Measurements from ENCODE around the gene TFB1M. TPM values are rescaled to one million over a fixed set of nuclear protein-coding genes. Genes with fewer than 3 reads are reported as not detected.

The TFB1M gene
- total and polyA plus RNA-seq, 9 of the 15 experiments (the other 6 are each of a cell fraction or from before 2014, with no cell fraction given) = 34.6 to 145 (median 40.4) TPM

DNA sequence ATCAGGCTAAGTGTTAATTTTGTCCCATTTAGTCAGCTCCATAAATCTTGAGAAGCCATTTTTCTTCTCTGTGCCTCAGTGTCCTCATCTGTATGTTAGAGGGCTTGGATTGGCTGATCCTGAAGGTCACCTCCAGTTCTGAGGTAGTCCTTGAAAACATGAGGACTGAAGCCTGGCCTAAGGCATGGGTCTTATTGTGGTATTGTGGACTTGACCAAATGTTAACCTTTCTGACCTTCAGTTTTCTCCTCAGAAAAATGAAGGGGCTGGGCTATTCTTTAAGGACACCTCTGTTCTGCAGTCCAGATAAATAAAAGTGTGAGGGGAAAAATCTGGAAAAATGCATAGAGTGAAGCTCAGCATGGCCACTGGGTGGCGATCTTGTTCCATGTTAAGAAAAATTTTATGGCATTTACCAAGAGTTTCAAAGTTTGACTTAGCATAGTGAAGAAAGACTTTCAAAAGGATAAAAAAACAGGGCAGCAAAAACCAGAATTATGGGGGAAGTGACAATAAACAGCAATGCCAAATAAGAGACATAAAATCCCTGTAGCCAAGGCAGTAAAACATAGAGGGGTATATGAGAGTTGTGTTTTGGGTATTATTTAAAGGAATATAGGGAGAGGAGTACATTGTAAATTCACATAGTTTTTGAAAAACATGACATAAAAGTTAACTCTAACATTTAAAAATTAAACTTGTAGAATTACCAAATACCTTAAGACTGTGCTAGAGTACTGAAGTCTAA lies 13.2 kb upstream of the TFB1M start:
- in situ Hi-C loops (cut with MboI) = no loop called here
- no peak overlapping the region for H3K9ac ChIP-seq (ENCODE audit: insufficient read depth in 1 of 2, low read depth in 2 of 2, low read length in 2 of 2)
- peak; percentile 95 for FAIRE-seq
- TF ChIP-seq ARNT (IDR thresholded peaks at IDR 0.05) = 0 out of 4 replicates have a peak, but pooled peaks of 1 of the 2 experiments have one; percentile 41
- TF ChIP-seq, protein P1, sequence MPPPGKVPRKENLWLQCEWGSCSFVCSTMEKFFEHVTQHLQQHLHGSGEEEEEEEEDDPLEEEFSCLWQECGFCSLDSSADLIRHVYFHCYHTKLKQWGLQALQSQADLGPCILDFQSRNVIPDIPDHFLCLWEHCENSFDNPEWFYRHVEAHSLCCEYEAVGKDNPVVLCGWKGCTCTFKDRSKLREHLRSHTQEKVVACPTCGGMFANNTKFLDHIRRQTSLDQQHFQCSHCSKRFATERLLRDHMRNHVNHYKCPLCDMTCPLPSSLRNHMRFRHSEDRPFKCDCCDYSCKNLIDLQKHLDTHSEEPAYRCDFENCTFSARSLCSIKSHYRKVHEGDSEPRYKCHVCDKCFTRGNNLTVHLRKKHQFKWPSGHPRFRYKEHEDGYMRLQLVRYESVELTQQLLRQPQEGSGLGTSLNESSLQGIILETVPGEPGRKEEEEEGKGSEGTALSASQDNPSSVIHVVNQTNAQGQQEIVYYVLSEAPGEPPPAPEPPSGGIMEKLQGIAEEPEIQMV (tag; conservative IDR thresholded peaks at IDR 0.05; ENCODE audit: low read depth) = no peak
- peak; percentile 23; the same call in 1 of the 2 replicates for TF ChIP-seq ESRRA (IDR thresholded peaks at IDR 0.05; ENCODE audit: borderline replicate concordance, low read depth)
- 0 out of 2 replicates have a peak, but pooled peaks have one; percentile 68 for TF ChIP-seq ARID2 (IDR thresholded peaks at IDR 0.05)
- TF ChIP-seq E2F6 (IDR thresholded peaks at IDR 0.05; ENCODE audit: borderline replicate concordance in 1 of 2, extremely low read depth in 1 of 2, insufficient read depth in 1 of 2, insufficient read length in 1 of 2, low read depth in 1 of 2, low read length in 1 of 2, poor library complexity in 1 of 2, severe bottlenecking in 1 of 2) = no peak
- peak; percentile 90 to 91 for TF ChIP-seq RAD21 (CRISPR knock-in tag; conservative IDR thresholded peaks at IDR 0.05 in 1 of 2, IDR thresholded peaks at IDR 0.05 in 1 of 2)
- 0 out of 2 replicates have a peak, but pooled peaks have one; percentile 17 for TF ChIP-seq JUND (IDR thresholded peaks at IDR 0.05; ENCODE audit: borderline replicate concordance, low read depth, low read length)
- TF ChIP-seq JUND (tag; IDR thresholded peaks at IDR 0.05; ENCODE audit: borderline replicate concordance, low read depth, low read length) = no peak
- TF ChIP-seq, protein P2, sequence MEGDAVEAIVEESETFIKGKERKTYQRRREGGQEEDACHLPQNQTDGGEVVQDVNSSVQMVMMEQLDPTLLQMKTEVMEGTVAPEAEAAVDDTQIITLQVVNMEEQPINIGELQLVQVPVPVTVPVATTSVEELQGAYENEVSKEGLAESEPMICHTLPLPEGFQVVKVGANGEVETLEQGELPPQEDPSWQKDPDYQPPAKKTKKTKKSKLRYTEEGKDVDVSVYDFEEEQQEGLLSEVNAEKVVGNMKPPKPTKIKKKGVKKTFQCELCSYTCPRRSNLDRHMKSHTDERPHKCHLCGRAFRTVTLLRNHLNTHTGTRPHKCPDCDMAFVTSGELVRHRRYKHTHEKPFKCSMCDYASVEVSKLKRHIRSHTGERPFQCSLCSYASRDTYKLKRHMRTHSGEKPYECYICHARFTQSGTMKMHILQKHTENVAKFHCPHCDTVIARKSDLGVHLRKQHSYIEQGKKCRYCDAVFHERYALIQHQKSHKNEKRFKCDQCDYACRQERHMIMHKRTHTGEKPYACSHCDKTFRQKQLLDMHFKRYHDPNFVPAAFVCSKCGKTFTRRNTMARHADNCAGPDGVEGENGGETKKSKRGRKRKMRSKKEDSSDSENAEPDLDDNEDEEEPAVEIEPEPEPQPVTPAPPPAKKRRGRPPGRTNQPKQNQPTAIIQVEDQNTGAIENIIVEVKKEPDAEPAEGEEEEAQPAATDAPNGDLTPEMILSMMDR (IDR thresholded peaks at IDR 0.05 in 2 of 3, conservative IDR thresholded peaks at IDR 0.05 in 1 of 3; ENCODE audit: insufficient read depth in 2 of 3, low read depth in 1 of 3, low read length in 3 of 3) = peak; percentile 54 to 93 (median 79)

More for the DNA sequence above, 13.2 kb upstream of the TFB1M start:
- Histone ChIP-seq H3K9me3 (replicated peaks; ENCODE audit: control insufficient read depth, insufficient read depth, low read depth, low read length) (no peaks in the 10 kb centered on the region), H2AFZ (ENCODE audit: low read depth, low read length) (no peak overlapping the region), H3K9me1 (ENCODE audit: control insufficient read depth, insufficient read depth, low read length) (no peaks in the 10 kb centered on the region), H3K4me3 (no peak overlapping the region), H3K27ac (ENCODE audit: extremely low read depth, low read depth, low read length) (no peak overlapping the region), H3K4me2 (ENCODE audit: insufficient read depth, low read length) (no peak overlapping the region), H3K4me1 (replicated peaks in 1 of 2; ENCODE audit: control insufficient read depth in 2 of 2, insufficient read depth in 2 of 2, low read length in 2 of 2) (no peaks in the 10 kb centered on the region; a peak in 1 of 5 replicates), H4K20me1 (replicated peaks; ENCODE audit: control insufficient read depth, insufficient read depth, low read length) (no peaks in the 10 kb centered on the region), H3K27me3 (ENCODE audit: control insufficient read depth in 2 of 2, insufficient read depth in 2 of 2, low read length in 2 of 2) (peaks cover 2 to 5% of the 10 kb centered on the region in 2 experiments; a peak in 3 of 5 replicates), H3K79me2 (ENCODE audit: control insufficient read depth, insufficient read depth, low read length) (no peaks in the 10 kb centered on the region), H3K36me3 (ENCODE audit: control insufficient read depth, insufficient read depth, low read length) (no peaks in the 10 kb centered on the region)
- CTCF ChIA-PET (ENCODE audit: low intra/inter-chr PET ratio) = interaction anchor here (0.6 to 1.2 kb wide), 4 partner anchors 11 to 1238 kb away, joined by 3 to 4 read pairs (median 4); no protein-coding TSS in a partner anchor
- POLR2A ChIA-PET = interaction anchor here (0.6 to 1.0 kb wide), 3 partner anchors 10 to 27 kb away, joined by 3 to 4 read pairs (median 3); no protein-coding TSS in a partner anchor
- BruUV-seq (replicated peaks) = no TSS peak
- DNase-seq (ENCODE audit: extremely low read depth in 1 of 4, low spot score in 3 of 4) (peak; percentile 30 to 75 (median 46)), ATAC-seq (peak; percentile 85)
- WGBS (ENCODE audit: insufficient coverage, low coverage, missing lambda C conversion rate) = 0% methylated on average over 1 of the region's 1 CpG
- intact Hi-C loops (cut with micrococcal nuclease) = loop anchor here (1.0 to 5.0 kb wide), 6 partner anchors 151 to 1335 kb away; no protein-coding TSS in a partner anchor
